HEK293 (cell line): ENCODE results near the gene ABHD5.
A peak's percentile ranks its signal among the peaks of the same experiment; 100 is the strongest.

ENCODE experiments used
- CTCF ChIA-PET: fragments of 350-600 bp; formaldehyde crosslinking; extraction: SDS; loops from one replicate; lab custom pipeline; 2021; ENCODE audit warnings: antibody characterized with exemption; lab: Yijun Ruan, JAX
- POLR2A ChIA-PET: fragments of 300-600 bp; formaldehyde crosslinking; extraction: SDS; loops from one replicate; lab custom pipeline; 2020; ENCODE audit warnings: antibody characterized with exemption, inconsistent platforms; lab: Yijun Ruan, JAX
- H3K27ac ChIP-seq: fragments of 200-500 bp; sonication (Bioruptor generic); 2 replicates; pipeline ENCODE4 v1.5.1; 2014; ENCODE audit warnings: low read depth, low read length, control low read depth, inconsistent platforms; ENCODE audit errors: extremely low read depth
- H3K36me3 ChIP-seq, 2 experiments: fragments of 200-500 bp in 1 of 2; sonication (Bioruptor generic) in 1 of 2; 1 replicate in 1 of 2; 2 replicates in 1 of 2; pipeline ENCODE4 v1.5.1; 2014 to 2017; ENCODE audit warnings: inconsistent platforms in 2 of 2, low read length in 2 of 2; ENCODE audit not compliant: control insufficient read depth in 2 of 2, insufficient read depth in 1 of 2
- H3K4me1 ChIP-seq: fragments of 200-500 bp; sonication (Bioruptor generic); 2 replicates; pipeline ENCODE4 v1.5.1; 2014; ENCODE audit warnings: mild to moderate bottlenecking, low read length, inconsistent platforms; ENCODE audit not compliant: control insufficient read depth, insufficient read depth
- H3K4me3 ChIP-seq: 2 replicates; pipeline ENCODE4 v1.5.1; 2011; ENCODE audit warnings: low read depth, mild to moderate bottlenecking, control low read depth, low read length, moderate library complexity
- H3K9me3 ChIP-seq: fragments of 200-500 bp; sonication (Bioruptor generic); 2 replicates; pipeline ENCODE4 v1.5.1; 2014; ENCODE audit warnings: low read depth, low read length, inconsistent platforms; ENCODE audit not compliant: control insufficient read depth, insufficient read depth
- BCL11A ChIP-seq: fragments of 450-650 bp; formaldehyde crosslinking; IDR thresholded peaks from 2 replicates; pipeline ENCODE4 v1.5.1; 2016; ENCODE audit warnings: low read depth, missing biosample characterization, missing genetic modification characterization
- GLIS1 ChIP-seq: fragments of 450-650 bp; formaldehyde crosslinking; IDR thresholded peaks from 2 replicates; pipeline ENCODE4 v1.5.1; 2016; ENCODE audit warnings: missing biosample characterization, missing genetic modification characterization
- ZBTB17 ChIP-seq: fragments of 450-650 bp; formaldehyde crosslinking; IDR thresholded peaks from 2 replicates; pipeline ENCODE4 v1.5.1; 2016; ENCODE audit warnings: missing biosample characterization, missing genetic modification characterization
- ZNF140 ChIP-seq: fragments of 450-650 bp; formaldehyde crosslinking; IDR thresholded peaks from 2 replicates; pipeline ENCODE4 v1.5.1; 2016; ENCODE audit warnings: missing biosample characterization, missing genetic modification characterization
- ZNF26 ChIP-seq: fragments of 450-650 bp; formaldehyde crosslinking; IDR thresholded peaks from 2 replicates; pipeline ENCODE4 v1.5.1; 2016; ENCODE audit warnings: missing biosample characterization, missing genetic modification characterization
- ZNF571 ChIP-seq: fragments of 450-650 bp; formaldehyde crosslinking; IDR thresholded peaks from 2 replicates; pipeline ENCODE4 v1.5.0; 2017; ENCODE audit warnings: missing biosample characterization, missing genetic modification characterization
- ZNF610 ChIP-seq: fragments of 450-650 bp; formaldehyde crosslinking; IDR thresholded peaks from 2 replicates; pipeline ENCODE4 v1.5.1; 2016; ENCODE audit warnings: missing biosample characterization, missing genetic modification characterization, borderline replicate concordance
- ZNF830 ChIP-seq: fragments of 450-650 bp; IDR thresholded peaks from 2 replicates; pipeline ENCODE4 v1.5.0; 2018; ENCODE audit warnings: missing biosample characterization, missing genetic modification characterization, low read depth, mild to moderate bottlenecking, moderate library complexity
- TF ChIP-seq, protein P1 (sequence below): fragments of 450-650 bp; formaldehyde crosslinking; IDR thresholded peaks from 2 replicates; pipeline ENCODE4 v1.5.1; 2016; ENCODE audit warnings: missing biosample characterization, missing genetic modification characterization

Gene ABHD5

DNA sequence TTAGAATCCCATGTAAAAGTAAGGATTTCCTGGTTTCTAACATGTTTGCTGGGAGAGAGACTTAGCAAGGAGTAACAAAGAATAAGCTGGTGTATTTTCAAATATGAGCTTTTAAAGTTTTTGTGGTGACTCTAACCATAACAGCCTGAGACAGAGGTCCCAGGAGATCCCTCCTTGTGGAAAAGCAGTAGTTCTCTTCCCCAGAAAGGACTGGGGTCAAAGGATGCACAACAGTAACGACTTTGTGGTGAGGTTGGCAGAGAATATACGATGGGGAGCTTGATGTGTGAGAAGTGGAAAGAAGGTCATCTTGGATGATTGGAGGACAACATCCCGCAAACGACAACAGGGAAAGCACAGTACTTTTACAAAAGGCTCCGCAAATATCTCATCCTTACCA, 38.2 kb downstream of the ABHD5 start:
- Histone ChIP-seq H3K4me3 (no peak overlapping the region), H3K9me3 (no peaks in the 10 kb centered on the region), H3K27ac (no peak overlapping the region), H3K4me1 (no peaks in the 10 kb centered on the region), H3K36me3 (peaks cover 0 to 10% of the 10 kb centered on the region in 2 experiments; a peak in 1 of 3 replicates)
- POLR2A ChIA-PET: no interaction called here
- CTCF ChIA-PET: interaction anchor here (0.6 kb wide), 1 partner anchor 1339 kb away, joined by 4 read pairs; no protein-coding TSS in a partner anchor
- TF ChIP-seq ZNF610 (tag by site-specific recombination): no peak
- TF ChIP-seq ZNF26 (tag by site-specific recombination): no peak
- no peak for TF ChIP-seq BCL11A (tag by site-specific recombination)

DNA sequence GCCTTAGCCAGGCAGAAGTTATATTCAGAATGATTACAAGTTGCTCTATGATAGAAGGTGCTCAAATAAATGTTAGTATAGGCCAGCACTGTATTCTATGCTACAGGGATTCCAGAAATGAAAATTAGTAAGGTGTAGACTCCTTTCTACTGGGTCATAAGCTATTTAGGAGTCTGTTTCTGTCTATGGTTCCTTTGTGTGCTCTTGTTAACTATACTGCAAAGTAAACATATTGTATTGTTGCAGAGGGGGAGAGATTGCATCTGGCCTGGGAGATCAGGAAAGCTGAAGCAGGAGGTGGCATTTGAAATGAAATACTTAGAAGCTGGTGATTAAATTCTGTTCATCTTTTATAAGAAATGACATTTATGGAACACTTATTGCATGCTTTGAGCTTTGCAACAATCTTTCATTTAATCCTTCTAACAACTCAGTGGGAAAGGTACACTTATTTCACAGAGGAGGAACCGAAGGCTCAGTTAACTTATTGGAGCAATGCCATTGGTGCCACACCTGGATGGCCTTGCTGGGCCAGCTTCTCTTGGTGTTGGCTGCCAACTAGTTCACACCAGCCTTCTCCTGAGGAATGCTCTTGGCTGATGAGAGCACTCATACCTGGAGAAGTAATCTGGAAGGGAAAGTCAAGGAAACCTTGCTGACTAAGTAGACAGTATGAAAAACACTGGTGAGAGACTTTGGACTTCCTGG, 39.1 kb downstream of the ABHD5 start:
- Histone ChIP-seq H3K9me3 (no peaks in the 10 kb centered on the region), H3K36me3 (peaks cover 0 to 11% of the 10 kb centered on the region in 2 experiments; a peak in 1 of 3 replicates), H3K4me3 (no peak overlapping the region), H3K27ac (no peak overlapping the region), H3K4me1 (no peaks in the 10 kb centered on the region)
- ChIA-PET CTCF (interaction anchor here (0.6 kb wide), 1 partner anchor 1340 kb away, joined by 4 read pairs; no protein-coding TSS in a partner anchor), POLR2A (no interaction called here)
- TF ChIP-seq ZNF571 (tag by site-specific recombination): no peak
- TF ChIP-seq ZNF830 (tag by site-specific recombination): no peak

- ChIA-PET POLR2A (no interaction called here), CTCF (interaction anchor here (0.6 kb wide), 1 partner anchor 751 kb away, joined by 3 read pairs; no protein-coding TSS in a partner anchor)
- H3K27ac ChIP-seq: no peak overlapping the region
- H3K4me3 ChIP-seq: no peak overlapping the region
- H3K4me1 ChIP-seq: no peaks in the 10 kb centered on the region
- H3K9me3 ChIP-seq: no peaks in the 10 kb centered on the region
- H3K36me3 ChIP-seq: peaks cover 0 to 11% of the 10 kb centered on the region in 2 experiments; a peak in 1 of 3 replicates
- TF ChIP-seq, protein P1, sequence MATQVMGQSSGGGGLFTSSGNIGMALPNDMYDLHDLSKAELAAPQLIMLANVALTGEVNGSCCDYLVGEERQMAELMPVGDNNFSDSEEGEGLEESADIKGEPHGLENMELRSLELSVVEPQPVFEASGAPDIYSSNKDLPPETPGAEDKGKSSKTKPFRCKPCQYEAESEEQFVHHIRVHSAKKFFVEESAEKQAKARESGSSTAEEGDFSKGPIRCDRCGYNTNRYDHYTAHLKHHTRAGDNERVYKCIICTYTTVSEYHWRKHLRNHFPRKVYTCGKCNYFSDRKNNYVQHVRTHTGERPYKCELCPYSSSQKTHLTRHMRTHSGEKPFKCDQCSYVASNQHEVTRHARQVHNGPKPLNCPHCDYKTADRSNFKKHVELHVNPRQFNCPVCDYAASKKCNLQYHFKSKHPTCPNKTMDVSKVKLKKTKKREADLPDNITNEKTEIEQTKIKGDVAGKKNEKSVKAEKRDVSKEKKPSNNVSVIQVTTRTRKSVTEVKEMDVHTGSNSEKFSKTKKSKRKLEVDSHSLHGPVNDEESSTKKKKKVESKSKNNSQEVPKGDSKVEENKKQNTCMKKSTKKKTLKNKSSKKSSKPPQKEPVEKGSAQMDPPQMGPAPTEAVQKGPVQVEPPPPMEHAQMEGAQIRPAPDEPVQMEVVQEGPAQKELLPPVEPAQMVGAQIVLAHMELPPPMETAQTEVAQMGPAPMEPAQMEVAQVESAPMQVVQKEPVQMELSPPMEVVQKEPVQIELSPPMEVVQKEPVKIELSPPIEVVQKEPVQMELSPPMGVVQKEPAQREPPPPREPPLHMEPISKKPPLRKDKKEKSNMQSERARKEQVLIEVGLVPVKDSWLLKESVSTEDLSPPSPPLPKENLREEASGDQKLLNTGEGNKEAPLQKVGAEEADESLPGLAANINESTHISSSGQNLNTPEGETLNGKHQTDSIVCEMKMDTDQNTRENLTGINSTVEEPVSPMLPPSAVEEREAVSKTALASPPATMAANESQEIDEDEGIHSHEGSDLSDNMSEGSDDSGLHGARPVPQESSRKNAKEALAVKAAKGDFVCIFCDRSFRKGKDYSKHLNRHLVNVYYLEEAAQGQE: peak; percentile 48; the same call in 1 of the 2 replicates
- TF ChIP-seq ZNF140 (tag by site-specific recombination): no peak
These were observed 42.1 kb downstream of the ABHD5 start for GRCh38 chr3:43732747-43733425.

- no peak overlapping the region for H3K27ac ChIP-seq
- 0 out of 2 replicates have a peak, but pooled peaks have one; percentile 11 for TF ChIP-seq GLIS1 (tag by site-specific recombination)
- no peak for TF ChIP-seq ZBTB17 (tag by site-specific recombination)
- H3K36me3 ChIP-seq: peaks cover 0 to 8% of the 10 kb centered on the region in 2 experiments; a peak in 1 of 3 replicates
- CTCF ChIA-PET: interaction anchor here (0.6 to 0.8 kb wide), 2 partner anchors 27 to 1262 kb away, joined by 3 read pairs; no protein-coding TSS in a partner anchor
- POLR2A ChIA-PET: no interaction called here
- H3K9me3 ChIP-seq: no peaks in the 10 kb centered on the region
- H3K4me1 ChIP-seq: no peaks in the 10 kb centered on the region
- H3K4me3 ChIP-seq: no peak overlapping the region
These were observed 43.0 kb downstream of the ABHD5 start for GRCh38 chr3:43733459-43734384.
